GM12872 (cell line): ENCODE measurements around the gene BHLHE23.
A peak's percentile ranks its signal among the peaks of the same experiment; 100 is the strongest.

ENCODE experiments used
- CTCF ChIP-seq: IDR thresholded peaks from 3 replicates; pipeline ENCODE4 v1.5.1; 2011; ENCODE audit warnings: low read depth, mild to moderate bottlenecking, low read length, moderate library complexity; ENCODE audit not compliant: insufficient read depth

The BHLHE23 gene

GRCh38 chr20:63041776-63042175, 35.0 kb upstream of the BHLHE23 start:
- TF ChIP-seq CTCF: no peak

GRCh38 chr20:63037669-63038268, 31.0 kb upstream of the BHLHE23 start:
- no peak for TF ChIP-seq CTCF

- TF ChIP-seq CTCF: no peak
Observed at GRCh38 chr20:63036291-63036690, 29.5 kb upstream of the BHLHE23 start.

- TF ChIP-seq CTCF: no peak
Observed at GRCh38 chr20:63035603-63036185, 28.9 kb upstream of the BHLHE23 start.

GRCh38 chr20:63033794-63034709, 27.3 kb upstream of the BHLHE23 start:
- no peak for TF ChIP-seq CTCF

- 0 out of 3 replicates have a peak, but pooled peaks have one; percentile 12 for TF ChIP-seq CTCF
Observed at GRCh38 chr20:63032861-63033793, 26.4 kb upstream of the BHLHE23 start.
